ENCODE measurements around the gene GATA5.

The GATA5 gene

DNA sequence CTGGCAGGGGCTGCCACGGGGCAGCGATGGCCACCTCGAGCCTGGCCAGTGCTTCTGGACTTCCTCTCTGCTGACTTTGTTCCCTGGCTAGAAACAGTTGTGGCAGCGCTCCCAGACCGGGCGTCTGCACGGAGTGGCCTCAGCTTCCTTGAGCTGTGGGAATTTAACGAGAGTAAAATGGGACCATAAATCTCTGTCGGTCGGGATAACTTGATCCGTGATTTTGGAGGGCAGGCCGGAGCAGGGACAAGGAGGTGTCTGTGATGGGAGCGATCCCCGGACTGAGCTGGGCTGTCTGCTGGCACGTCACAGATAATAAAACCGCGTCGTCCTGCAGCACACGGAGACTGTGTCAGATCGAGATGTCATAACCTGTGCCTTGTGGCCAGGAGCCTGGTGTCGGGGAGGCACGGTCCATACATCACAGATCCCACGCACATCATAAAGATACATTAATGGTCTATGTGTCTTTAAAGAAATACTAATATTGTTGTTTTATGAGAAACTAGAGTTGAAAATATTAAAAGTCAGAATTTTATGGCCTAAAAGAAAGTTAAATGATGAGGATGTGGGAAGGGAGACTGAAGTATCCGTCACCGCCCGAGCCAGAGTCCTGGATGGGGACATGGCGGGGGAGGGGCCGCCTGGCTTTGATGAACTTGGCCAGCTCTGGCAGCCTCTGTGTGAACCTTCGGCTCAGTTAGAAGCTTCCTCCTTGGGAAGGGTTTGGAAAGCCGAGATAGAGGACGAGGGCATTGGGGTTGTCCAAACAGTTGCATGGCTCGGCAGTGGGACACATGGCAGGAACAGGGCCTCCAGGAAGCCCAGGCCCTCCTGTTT, 41.9 kb downstream of the GATA5 start:
- no peak overlapping the region for H3K27ac ChIP-seq (ENCODE audit: low read depth, low read length)
- no peak overlapping the region for H3K4me2 ChIP-seq (ENCODE audit: low read length)
- no peak overlapping the region for H3K18ac ChIP-seq (ENCODE audit: low read length)
- no peak for DNase-seq
- H4K8ac ChIP-seq (ENCODE audit: low read depth, low read length): no peak overlapping the region
- no peak overlapping the region for H3K4me3 ChIP-seq (ENCODE audit: low read length)
- H4K5ac ChIP-seq (ENCODE audit: low read length): no peak overlapping the region
- no peaks in the 10 kb centered on the region for H3K79me1 ChIP-seq (ENCODE audit: low read length)
- no peak overlapping the region for H2BK15ac ChIP-seq (replicated peaks; ENCODE audit: low read depth)
- H3K27me3 ChIP-seq (ENCODE audit: insufficient read depth, low read length, poor library complexity): no peaks in the 10 kb centered on the region
- no peak overlapping the region for H2BK5ac ChIP-seq (ENCODE audit: low read length)
- H3K23ac ChIP-seq (ENCODE audit: low read length): no peak overlapping the region
- H2AK5ac ChIP-seq (ENCODE audit: low read length): no peak overlapping the region
- no peaks in the 10 kb centered on the region for H3K79me2 ChIP-seq (ENCODE audit: control insufficient read depth, insufficient read depth, low read length)
- H3K56ac ChIP-seq (ENCODE audit: low read length): no peak overlapping the region
- no CpG with 5 or more reads among the region's 32 CpGs for WGBS (ENCODE audit: extremely low coverage, insufficient coverage, low lambda C conversion rate)
- no peak overlapping the region for H3K9ac ChIP-seq (ENCODE audit: low read length)
- no peak overlapping the region for H3K4ac ChIP-seq (ENCODE audit: low read depth, low read length)
- no peaks in the 10 kb centered on the region for H3K36me3 ChIP-seq (ENCODE audit: control insufficient read depth, insufficient read depth, low read length)
- H3K4me1 ChIP-seq (ENCODE audit: control insufficient read depth, low read depth, low read length): no peaks in the 10 kb centered on the region
- H2BK120ac ChIP-seq (ENCODE audit: low read depth, low read length): no peak overlapping the region

- H2BK15ac ChIP-seq (replicated peaks; ENCODE audit: low read depth): no peak overlapping the region
- no peak overlapping the region for H3K9ac ChIP-seq (ENCODE audit: low read length)
- H4K5ac ChIP-seq (ENCODE audit: low read length): no peak overlapping the region
- no peak for DNase-seq
- H4K8ac ChIP-seq (ENCODE audit: low read depth, low read length): no peak overlapping the region
- WGBS (ENCODE audit: extremely low coverage, insufficient coverage, low lambda C conversion rate): no CpG with 5 or more reads among the region's 23 CpGs
- H3K27ac ChIP-seq (ENCODE audit: low read depth, low read length): no peak overlapping the region
- no peak overlapping the region for H3K18ac ChIP-seq (ENCODE audit: low read length)
- H3K23ac ChIP-seq (ENCODE audit: low read length): no peak overlapping the region
- H2BK120ac ChIP-seq (ENCODE audit: low read depth, low read length): no peak overlapping the region
- H2BK5ac ChIP-seq (ENCODE audit: low read length): no peak overlapping the region
- H3K4ac ChIP-seq (ENCODE audit: low read depth, low read length): no peak overlapping the region
- H3K79me2 ChIP-seq (ENCODE audit: control insufficient read depth, insufficient read depth, low read length): no peaks in the 10 kb centered on the region
- H3K4me2 ChIP-seq (ENCODE audit: low read length): no peak overlapping the region
- no peaks in the 10 kb centered on the region for H3K79me1 ChIP-seq (ENCODE audit: low read length)
- no peak overlapping the region for H3K56ac ChIP-seq (ENCODE audit: low read length)
- H3K4me3 ChIP-seq (ENCODE audit: low read length): no peak overlapping the region
- peaks cover 7% of the 10 kb centered on the region for H3K4me1 ChIP-seq (ENCODE audit: control insufficient read depth, low read depth, low read length)
- no peaks in the 10 kb centered on the region for H3K27me3 ChIP-seq (ENCODE audit: insufficient read depth, low read length, poor library complexity)
- H2AK5ac ChIP-seq (ENCODE audit: low read length): no peak overlapping the region
- H3K36me3 ChIP-seq (ENCODE audit: control insufficient read depth, insufficient read depth, low read length): no peaks in the 10 kb centered on the region
Measured at GRCh38 chr20:62430866-62431447, 44.8 kb downstream of the GATA5 start.

- DNase-seq: no peak
- Histone ChIP-seq H3K9ac (ENCODE audit: low read length) (no peak overlapping the region), H3K18ac (ENCODE audit: low read length) (no peak overlapping the region), H3K4ac (ENCODE audit: low read depth, low read length) (no peak overlapping the region), H3K79me2 (ENCODE audit: control insufficient read depth, insufficient read depth, low read length) (no peaks in the 10 kb centered on the region), H3K4me2 (ENCODE audit: low read length) (no peak overlapping the region), H3K23ac (ENCODE audit: low read length) (no peak overlapping the region), H2BK5ac (ENCODE audit: low read length) (no peak overlapping the region), H3K56ac (ENCODE audit: low read length) (no peak overlapping the region), H3K27me3 (ENCODE audit: insufficient read depth, low read length, poor library complexity) (no peaks in the 10 kb centered on the region), H2BK15ac (replicated peaks; ENCODE audit: low read depth) (no peak overlapping the region), H2AK5ac (ENCODE audit: low read length) (no peak overlapping the region), H3K4me1 (ENCODE audit: control insufficient read depth, low read depth, low read length) (peaks cover 7% of the 10 kb centered on the region), H4K8ac (ENCODE audit: low read depth, low read length) (no peak overlapping the region), H4K5ac (ENCODE audit: low read length) (no peak overlapping the region), H2BK120ac (ENCODE audit: low read depth, low read length) (no peak overlapping the region), H3K27ac (ENCODE audit: low read depth, low read length) (no peak overlapping the region), H3K4me3 (ENCODE audit: low read length) (no peak overlapping the region), H3K79me1 (ENCODE audit: low read length) (no peaks in the 10 kb centered on the region), H3K36me3 (ENCODE audit: control insufficient read depth, insufficient read depth, low read length) (no peaks in the 10 kb centered on the region)
- WGBS (ENCODE audit: extremely low coverage, insufficient coverage, low lambda C conversion rate): no CpG with 5 or more reads among the region's 10 CpGs
Measured at GRCh38 chr20:62430311-62430853, 45.4 kb downstream of the GATA5 start.

- H2AK5ac ChIP-seq (ENCODE audit: low read length): no peak overlapping the region
- no peak overlapping the region for H2BK120ac ChIP-seq (ENCODE audit: low read depth, low read length)
- no peak overlapping the region for H3K27ac ChIP-seq (ENCODE audit: low read depth, low read length)
- no peak overlapping the region for H3K4me2 ChIP-seq (ENCODE audit: low read length)
- no peaks in the 10 kb centered on the region for H3K79me2 ChIP-seq (ENCODE audit: control insufficient read depth, insufficient read depth, low read length)
- H2BK5ac ChIP-seq (ENCODE audit: low read length): no peak overlapping the region
- no peak overlapping the region for H3K18ac ChIP-seq (ENCODE audit: low read length)
- WGBS (ENCODE audit: extremely low coverage, insufficient coverage, low lambda C conversion rate): no CpG with 5 or more reads among the region's 23 CpGs
- no peak overlapping the region for H3K56ac ChIP-seq (ENCODE audit: low read length)
- no peak overlapping the region for H3K4ac ChIP-seq (ENCODE audit: low read depth, low read length)
- H3K36me3 ChIP-seq (ENCODE audit: control insufficient read depth, insufficient read depth, low read length): no peaks in the 10 kb centered on the region
- H4K8ac ChIP-seq (ENCODE audit: low read depth, low read length): no peak overlapping the region
- H3K23ac ChIP-seq (ENCODE audit: low read length): peak overlapping the region; percentile 29
- DNase-seq: no peak
- no peaks in the 10 kb centered on the region for H3K27me3 ChIP-seq (ENCODE audit: insufficient read depth, low read length, poor library complexity)
- no peak overlapping the region for H3K9ac ChIP-seq (ENCODE audit: low read length)
- H3K4me3 ChIP-seq (ENCODE audit: low read length): no peak overlapping the region
- no peak overlapping the region for H4K5ac ChIP-seq (ENCODE audit: low read length)
- H3K79me1 ChIP-seq (ENCODE audit: low read length): no peaks in the 10 kb centered on the region
- no peak overlapping the region for H2BK15ac ChIP-seq (replicated peaks; ENCODE audit: low read depth)
- H3K4me1 ChIP-seq (ENCODE audit: control insufficient read depth, low read depth, low read length): peaks cover 7% of the 10 kb centered on the region
Measured at GRCh38 chr20:62429455-62430310, 46.1 kb downstream of the GATA5 start.

DNA sequence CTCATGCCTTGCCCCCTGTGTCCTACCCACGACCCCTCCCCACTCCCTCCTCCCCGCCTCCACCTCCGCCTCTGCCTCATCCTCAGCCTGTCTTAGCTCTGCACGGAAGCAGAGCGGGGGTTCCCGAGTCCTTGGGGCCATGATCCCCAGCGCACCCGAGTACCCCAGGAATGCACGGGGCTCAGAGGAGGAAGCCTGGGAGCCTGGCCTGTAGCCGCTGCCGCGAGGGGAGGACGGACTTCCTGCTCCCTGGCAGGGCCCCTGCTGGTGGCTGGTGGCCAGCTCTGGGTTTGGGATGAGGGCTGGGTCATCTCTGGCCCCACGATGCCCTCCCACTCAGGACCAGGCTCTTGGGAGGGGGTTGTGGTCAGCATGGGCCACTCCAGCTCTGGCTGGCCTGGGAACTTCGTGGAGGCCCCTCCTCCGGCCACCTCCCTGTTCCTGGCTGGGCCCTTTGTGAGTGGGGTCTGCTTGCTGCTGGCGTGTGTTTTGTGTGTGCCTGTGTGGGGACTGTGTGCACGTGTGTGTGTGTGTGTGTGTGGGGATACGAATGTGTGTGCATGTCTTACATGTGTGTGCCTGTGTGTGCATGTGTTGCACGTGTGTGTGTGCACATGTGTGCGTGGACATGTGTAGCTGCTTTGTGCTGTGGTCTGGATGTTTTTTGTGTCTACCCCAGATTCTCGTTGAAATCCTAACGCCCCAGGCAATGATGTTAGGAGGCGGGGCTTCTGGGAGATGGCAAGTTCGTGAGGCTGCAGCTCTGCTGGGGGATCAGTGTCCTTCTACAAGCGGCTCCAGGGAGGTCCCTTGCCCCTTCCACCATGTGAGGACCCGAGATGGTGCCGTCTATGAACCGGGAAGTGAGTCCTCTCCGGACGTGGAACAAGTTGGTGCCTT, 47.1 kb downstream of the GATA5 start:
- Histone ChIP-seq H2BK120ac (ENCODE audit: low read depth, low read length) (no peak overlapping the region), H4K8ac (ENCODE audit: low read depth, low read length) (no peak overlapping the region), H3K79me2 (ENCODE audit: control insufficient read depth, insufficient read depth, low read length) (no peaks in the 10 kb centered on the region), H3K4me3 (ENCODE audit: low read length) (no peak overlapping the region), H3K9ac (ENCODE audit: low read length) (no peak overlapping the region), H2BK5ac (ENCODE audit: low read length) (no peak overlapping the region), H3K18ac (ENCODE audit: low read length) (no peak overlapping the region), H3K56ac (ENCODE audit: low read length) (peak overlapping the region; percentile 42), H2AK5ac (ENCODE audit: low read length) (no peak overlapping the region), H3K4ac (ENCODE audit: low read depth, low read length) (no peak overlapping the region), H3K79me1 (ENCODE audit: low read length) (no peaks in the 10 kb centered on the region), H2BK15ac (replicated peaks; ENCODE audit: low read depth) (no peak overlapping the region), H4K5ac (ENCODE audit: low read length) (no peak overlapping the region), H3K36me3 (ENCODE audit: control insufficient read depth, insufficient read depth, low read length) (no peaks in the 10 kb centered on the region), H3K27ac (ENCODE audit: low read depth, low read length) (no peak overlapping the region), H3K23ac (ENCODE audit: low read length) (peak overlapping the region; percentile 59), H3K27me3 (ENCODE audit: insufficient read depth, low read length, poor library complexity) (no peaks in the 10 kb centered on the region), H3K4me1 (ENCODE audit: control insufficient read depth, low read depth, low read length) (peaks cover 7% of the 10 kb centered on the region), H3K4me2 (ENCODE audit: low read length) (no peak overlapping the region)
- no peak for DNase-seq
- WGBS (ENCODE audit: extremely low coverage, insufficient coverage, low lambda C conversion rate): no CpG with 5 or more reads among the region's 31 CpGs

Measured in mesendoderm (in vitro differentiated cells).